ENCODE measurements around the gene SLC22A31.

SLC22A31 gene

GRCh38 chr16:89198417-89199240 lies 1.7 kb downstream of the SLC22A31 start:
- TF ChIP-seq SIN3A (IDR thresholded peaks at IDR 0.05; ENCODE audit: borderline replicate concordance, insufficient read depth, low read length) (no peak), POLR2AphosphoS5 (IDR thresholded peaks at IDR 0.05; ENCODE audit: low read depth, low read length) (no peak), REST (IDR thresholded peaks at IDR 0.05; ENCODE audit: insufficient read depth in 1 of 2, low read depth in 2 of 2, low read length in 2 of 2) (no peak), TAF1 (IDR thresholded peaks at IDR 0.05; ENCODE audit: borderline replicate concordance, insufficient read depth, low read length) (no peak), FOXP2 (optimal IDR thresholded peaks at IDR 0.05; ENCODE audit: borderline replicate concordance, extremely low read depth, extremely low read length, insufficient read depth) (no peak)

GRCh38 chr16:89197633-89198416 lies 2.5 kb downstream of the SLC22A31 start:
- TF ChIP-seq REST (IDR thresholded peaks at IDR 0.05; ENCODE audit: insufficient read depth in 1 of 2, low read depth in 2 of 2, low read length in 2 of 2) (no peak), POLR2AphosphoS5 (IDR thresholded peaks at IDR 0.05; ENCODE audit: low read depth, low read length) (no peak), FOXP2 (optimal IDR thresholded peaks at IDR 0.05; ENCODE audit: borderline replicate concordance, extremely low read depth, extremely low read length, insufficient read depth) (no peak), TAF1 (IDR thresholded peaks at IDR 0.05; ENCODE audit: borderline replicate concordance, insufficient read depth, low read length) (no peak), SIN3A (IDR thresholded peaks at IDR 0.05; ENCODE audit: borderline replicate concordance, insufficient read depth, low read length) (no peak)

GRCh38 chr16:89197033-89197632 lies 3.2 kb downstream of the SLC22A31 start:
- TF ChIP-seq POLR2AphosphoS5 (IDR thresholded peaks at IDR 0.05; ENCODE audit: low read depth, low read length), result no peak
- TF ChIP-seq SIN3A (IDR thresholded peaks at IDR 0.05; ENCODE audit: borderline replicate concordance, insufficient read depth, low read length), result no peak
- TF ChIP-seq TAF1 (IDR thresholded peaks at IDR 0.05; ENCODE audit: borderline replicate concordance, insufficient read depth, low read length), result no peak
- TF ChIP-seq REST (IDR thresholded peaks at IDR 0.05; ENCODE audit: insufficient read depth in 1 of 2, low read depth in 2 of 2, low read length in 2 of 2), result no peak
- TF ChIP-seq FOXP2 (optimal IDR thresholded peaks at IDR 0.05; ENCODE audit: borderline replicate concordance, extremely low read depth, extremely low read length, insufficient read depth), result no peak

DNA sequence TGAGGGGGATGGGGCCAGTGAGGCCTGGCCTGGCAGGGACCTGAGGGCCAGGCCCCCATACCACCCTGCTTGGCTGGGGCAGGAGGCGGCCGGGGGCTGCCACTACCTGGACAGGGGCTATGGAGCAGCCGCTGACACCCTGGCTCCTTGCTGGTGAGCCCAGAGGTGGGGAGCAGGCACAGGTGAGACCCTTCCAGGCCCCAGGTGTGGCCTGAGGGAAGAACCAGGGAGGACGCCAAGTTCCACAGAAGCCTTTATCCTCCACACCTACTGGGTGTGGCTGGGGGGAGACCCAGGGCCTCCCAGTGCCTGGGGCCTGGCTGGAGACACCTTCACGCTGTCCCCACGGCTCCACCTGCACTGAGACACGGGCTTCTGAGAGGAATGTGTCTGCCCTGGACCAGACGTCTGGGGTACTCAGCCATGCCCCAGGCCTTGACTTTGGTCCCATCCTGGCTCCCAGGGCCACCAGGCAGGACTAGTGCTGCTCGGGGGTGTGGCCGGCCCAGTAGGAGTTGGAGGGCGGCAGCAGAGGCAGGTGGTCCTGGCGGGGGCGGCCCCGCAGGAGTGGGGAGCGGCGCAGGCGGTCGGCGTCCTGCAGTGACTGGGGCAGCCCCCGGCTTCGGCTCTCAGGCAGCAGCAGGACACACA lies 4.7 kb downstream of the SLC22A31 start:
- TF ChIP-seq FOXP2 (optimal IDR thresholded peaks at IDR 0.05; ENCODE audit: borderline replicate concordance, extremely low read depth, extremely low read length, insufficient read depth) (no peak), TAF1 (IDR thresholded peaks at IDR 0.05; ENCODE audit: borderline replicate concordance, insufficient read depth, low read length) (no peak), POLR2AphosphoS5 (IDR thresholded peaks at IDR 0.05; ENCODE audit: low read depth, low read length) (no peak), REST (IDR thresholded peaks at IDR 0.05; ENCODE audit: insufficient read depth in 1 of 2, low read depth in 2 of 2, low read length in 2 of 2) (no peak), SIN3A (IDR thresholded peaks at IDR 0.05; ENCODE audit: borderline replicate concordance, insufficient read depth, low read length) (no peak)

All from PFSK-1 (cell line).